Sigmoid colon (tissue), 7 donors: ENCODE measurements around the gene ISL1. TPM values are rescaled to one million over a fixed set of nuclear protein-coding genes. Genes with fewer than 3 reads are reported as not detected.
A peak's percentile ranks its signal among the peaks of the same experiment; 100 is the strongest.

Experiments
- DNase-seq: peaks from one replicate; pipeline ENCODE4 v3.0.0-alpha.2; 2019
- H3K27ac ChIP-seq, 4 donors: fragments of 200-600 bp; sonication (generic); one replicate each; pipeline ENCODE4 v1.5.1; 2016 to 2019; ENCODE audit warnings: mild to moderate bottlenecking in 1 of 4
- H3K27me3 ChIP-seq, 3 donors: fragments of 200-600 bp; sonication (generic); one replicate each; pipeline ENCODE4 v1.5.1; 2019; ENCODE audit warnings: mild to moderate bottlenecking in 1 of 3
- H3K36me3 ChIP-seq, 4 donors: fragments of 200-600 bp; sonication (generic); one replicate each; pipeline ENCODE4 v1.5.1; 2016 to 2019
- H3K4me1 ChIP-seq, 4 donors: fragments of 200-600 bp; sonication (generic); one replicate each; pipeline ENCODE4 v1.5.1; 2017 to 2019
- H3K4me3 ChIP-seq, 4 donors: fragments of 200-600 bp; sonication (generic); one replicate each; pipeline ENCODE4 v1.5.1; 2017 to 2019; ENCODE audit warnings: mild to moderate bottlenecking in 2 of 4, moderate library complexity in 1 of 4
- H3K9me3 ChIP-seq, 4 donors: fragments of 200-600 bp in 3 of 4; sonication (generic) in 3 of 4; one replicate each; pipeline versions ENCODE4 v1.5.1 to v1.6.1; 2013 to 2019
- EP300 ChIP-seq, 4 donors: sonication (generic); formaldehyde crosslinking; IDR thresholded peaks; one replicate each; pipeline ENCODE4 v1.6.1; 2017; ENCODE audit warnings: antibody characterized with exemption in 4 of 4
- POLR2A ChIP-seq, 2 donors: fragments of 450-650 bp; IDR thresholded peaks; one replicate each; pipeline ENCODE4 v1.6.1; 2016; ENCODE audit warnings: antibody characterized with exemption in 2 of 2, mild to moderate bottlenecking in 2 of 2, moderate library complexity in 2 of 2
- POLR2AphosphoS5 ChIP-seq, 4 donors: sonication (generic); formaldehyde crosslinking; IDR thresholded peaks; one replicate each; pipeline ENCODE4 v1.6.1; 2017; ENCODE audit warnings: antibody characterized with exemption in 4 of 4
- WGBS, 2 donors: extraction: QIAGEN DNeasy Blood & Tissue Kit; methylation state at CpG; one replicate each; pipeline ENCODE4 v1.1.7; 2013; 5-methylcytosine and 5-hydroxymethylcytosine counted together
- intact Hi-C: fragments of 100-400 bp; cut with DNase I; formaldehyde crosslinking; loops from one replicate; pipeline ENCODE4 v1.15.1; 2023
- polyA plus RNA-seq, 3 donors: library from polyadenylated mRNA; stranded (reverse); fragments of 200-250 nt; gene quantifications; one replicate each; pipeline ENCODE4 v1.2.3, GENCODE V29; 2013
- total RNA-seq, 4 donors: library from RNA; depleted of rRNA; stranded (reverse); fragments of >200 nt; gene quantifications; one replicate each; pipeline ENCODE4 v1.1.0, GENCODE V29; 2016
- TF ChIP-seq, protein P1 (sequence below), 4 experiments: fragments of 450-650 bp in 3 of 4; fragments of 200-600 bp in 1 of 4; IDR thresholded peaks; one replicate each; pipeline ENCODE4 v1.5.1; 2016 to 2019; ENCODE audit warnings: antibody characterized with exemption in 4 of 4, mild to moderate bottlenecking in 3 of 4, moderate library complexity in 2 of 4
- donor health status: healthy with polysubstance abuse.
- donor health status: Bipolar disorder and iron deficiency.
- donor health status: healthy.

Gene ISL1
- total and polyA plus RNA-seq, 7 donors = 0.46 to 1.2 (median 1.1) TPM

DNA sequence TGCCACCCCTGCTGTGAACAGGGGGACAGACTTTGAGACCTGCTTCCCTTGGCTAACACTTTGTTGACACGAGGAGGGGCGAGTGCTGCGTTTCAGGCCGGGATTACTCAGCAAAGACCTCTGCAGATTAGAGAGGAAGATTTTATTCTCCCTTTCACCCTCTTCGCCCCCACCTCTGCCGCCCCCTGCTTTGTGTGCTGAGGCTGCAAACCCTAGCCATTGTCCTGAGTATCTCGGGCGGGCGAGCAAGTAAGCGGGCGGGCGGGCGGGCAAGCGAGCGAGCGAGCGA is 6.0 kb downstream of the ISL1 start:
- peak overlapping the region; percentile 23 to 44 (median 37) for H3K4me3 ChIP-seq
- TF ChIP-seq POLR2AphosphoS5 (IDR thresholded peaks at IDR 0.05) (no peak), EP300 (IDR thresholded peaks at IDR 0.05) (no peak), POLR2A (IDR thresholded peaks at IDR 0.05) (no peak)
- TF ChIP-seq, protein P1, sequence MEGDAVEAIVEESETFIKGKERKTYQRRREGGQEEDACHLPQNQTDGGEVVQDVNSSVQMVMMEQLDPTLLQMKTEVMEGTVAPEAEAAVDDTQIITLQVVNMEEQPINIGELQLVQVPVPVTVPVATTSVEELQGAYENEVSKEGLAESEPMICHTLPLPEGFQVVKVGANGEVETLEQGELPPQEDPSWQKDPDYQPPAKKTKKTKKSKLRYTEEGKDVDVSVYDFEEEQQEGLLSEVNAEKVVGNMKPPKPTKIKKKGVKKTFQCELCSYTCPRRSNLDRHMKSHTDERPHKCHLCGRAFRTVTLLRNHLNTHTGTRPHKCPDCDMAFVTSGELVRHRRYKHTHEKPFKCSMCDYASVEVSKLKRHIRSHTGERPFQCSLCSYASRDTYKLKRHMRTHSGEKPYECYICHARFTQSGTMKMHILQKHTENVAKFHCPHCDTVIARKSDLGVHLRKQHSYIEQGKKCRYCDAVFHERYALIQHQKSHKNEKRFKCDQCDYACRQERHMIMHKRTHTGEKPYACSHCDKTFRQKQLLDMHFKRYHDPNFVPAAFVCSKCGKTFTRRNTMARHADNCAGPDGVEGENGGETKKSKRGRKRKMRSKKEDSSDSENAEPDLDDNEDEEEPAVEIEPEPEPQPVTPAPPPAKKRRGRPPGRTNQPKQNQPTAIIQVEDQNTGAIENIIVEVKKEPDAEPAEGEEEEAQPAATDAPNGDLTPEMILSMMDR (IDR thresholded peaks at IDR 0.05) = no peak
- intact Hi-C loops = loop anchor here (10.0 kb wide), 1 partner anchor 424 kb away; no protein-coding TSS in a partner anchor
- 4 to 9% methylated on average over 17 of the region's 17 CpGs for WGBS, 2 donors
- H3K4me1 ChIP-seq = peaks cover 0 to 17% (median 12%) of the 10 kb centered on the region in 4 donors
- no peaks in the 10 kb centered on the region for H3K36me3 ChIP-seq
- no peaks in the 10 kb centered on the region for H3K9me3 ChIP-seq
- no peak for DNase-seq
- peaks cover 0 to 75% (median 8%) of the 10 kb centered on the region in 3 donors for H3K27me3 ChIP-seq
- peak overlapping the region in 2 of 4 donors; percentile 83 to 86 for H3K27ac ChIP-seq

DNA sequence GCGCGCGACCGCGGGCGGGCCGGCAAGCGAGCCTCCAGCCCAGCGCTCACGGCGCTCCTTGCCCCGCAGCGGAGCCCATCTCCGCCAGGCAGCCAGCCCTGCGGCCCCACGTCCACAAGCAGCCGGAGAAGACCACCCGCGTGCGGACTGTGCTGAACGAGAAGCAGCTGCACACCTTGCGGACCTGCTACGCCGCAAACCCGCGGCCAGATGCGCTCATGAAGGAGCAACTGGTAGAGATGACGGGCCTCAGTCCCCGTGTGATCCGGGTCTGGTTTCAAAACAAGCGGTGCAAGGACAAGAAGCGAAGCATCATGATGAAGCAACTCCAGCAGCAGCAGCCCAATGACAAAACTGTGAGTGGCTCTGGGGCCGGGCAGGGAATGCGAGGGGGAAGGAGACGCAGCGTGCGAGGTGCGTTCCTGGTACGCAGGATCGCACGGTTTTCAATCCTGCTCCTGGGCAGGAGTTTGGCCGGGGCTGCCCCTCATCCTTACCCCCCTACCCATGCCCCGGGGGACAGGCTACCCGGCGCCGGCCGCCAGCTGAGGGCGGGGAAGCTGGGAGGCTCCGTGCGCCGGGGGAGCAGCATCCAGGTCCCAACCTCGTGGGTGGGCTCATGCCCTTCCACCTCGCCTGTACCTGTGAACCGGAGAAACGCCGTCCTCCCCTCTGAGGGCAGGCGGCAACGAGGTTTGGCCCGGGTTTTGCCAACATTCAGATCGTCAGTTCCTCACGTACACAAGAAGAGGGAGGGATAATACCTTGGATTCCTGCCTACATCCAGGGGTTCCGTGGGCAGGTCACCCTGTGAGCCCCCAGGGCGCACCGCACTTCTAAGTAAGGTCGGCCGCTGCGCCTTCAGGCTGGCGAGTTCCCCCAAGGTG is 6.6 kb downstream of the ISL1 start:
- Histone ChIP-seq H3K36me3 (no peaks in the 10 kb centered on the region), H3K4me1 (peaks cover 0 to 17% (median 12%) of the 10 kb centered on the region in 4 donors), H3K4me3 (peak overlapping the region; percentile 23 to 44 (median 37)), H3K9me3 (no peaks in the 10 kb centered on the region), H3K27me3 (peaks cover 0 to 73% (median 8%) of the 10 kb centered on the region in 3 donors), H3K27ac (peak overlapping the region in 2 of 4 donors; percentile 83 to 86)
- no peak for DNase-seq
- intact Hi-C loops = loop anchor here (10.0 kb wide), 1 partner anchor 425 kb away; no protein-coding TSS in a partner anchor
- TF ChIP-seq POLR2AphosphoS5 (IDR thresholded peaks at IDR 0.05) (no peak), POLR2A (IDR thresholded peaks at IDR 0.05) (no peak), EP300 (IDR thresholded peaks at IDR 0.05) (no peak)
- TF ChIP-seq, protein P1 (IDR thresholded peaks at IDR 0.05) = no peak
- 11 to 17% methylated on average over 68 of the region's 68 CpGs for whole genome bisulfite sequencing, 2 donors

DNA sequence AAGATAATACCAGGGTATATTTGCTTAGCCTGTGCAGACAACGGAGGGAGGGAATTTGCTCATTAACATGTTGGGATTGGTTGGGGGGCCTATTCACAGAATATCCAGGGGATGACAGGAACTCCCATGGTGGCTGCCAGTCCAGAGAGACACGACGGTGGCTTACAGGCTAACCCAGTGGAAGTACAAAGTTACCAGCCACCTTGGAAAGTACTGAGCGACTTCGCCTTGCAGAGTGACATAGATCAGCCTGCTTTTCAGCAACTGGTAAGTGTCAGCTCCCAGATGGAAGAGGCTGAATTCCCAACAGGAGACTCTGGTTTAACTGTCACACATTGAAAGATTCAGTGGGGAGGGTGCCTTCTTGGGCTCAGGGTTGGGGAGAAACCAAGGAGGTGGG is 7.9 kb downstream of the ISL1 start:
- H3K36me3 ChIP-seq = no peaks in the 10 kb centered on the region
- intact Hi-C loops = no loop called here
- H3K27ac ChIP-seq = no peak overlapping the region
- no peaks in the 10 kb centered on the region for H3K9me3 ChIP-seq
- H3K4me1 ChIP-seq = peaks cover 0 to 17% (median 12%) of the 10 kb centered on the region in 4 donors
- TF ChIP-seq POLR2AphosphoS5 (IDR thresholded peaks at IDR 0.05) (no peak), EP300 (IDR thresholded peaks at IDR 0.05) (no peak), POLR2A (IDR thresholded peaks at IDR 0.05) (no peak)
- TF ChIP-seq, protein P1 (IDR thresholded peaks at IDR 0.05) = no peak
- 44 to 50% methylated on average over 5 of the region's 5 CpGs for WGBS, 2 donors
- H3K4me3 ChIP-seq = no peak overlapping the region
- H3K27me3 ChIP-seq = peaks cover 0 to 71% (median 8%) of the 10 kb centered on the region in 3 donors
- no peak for DNase-seq

DNA sequence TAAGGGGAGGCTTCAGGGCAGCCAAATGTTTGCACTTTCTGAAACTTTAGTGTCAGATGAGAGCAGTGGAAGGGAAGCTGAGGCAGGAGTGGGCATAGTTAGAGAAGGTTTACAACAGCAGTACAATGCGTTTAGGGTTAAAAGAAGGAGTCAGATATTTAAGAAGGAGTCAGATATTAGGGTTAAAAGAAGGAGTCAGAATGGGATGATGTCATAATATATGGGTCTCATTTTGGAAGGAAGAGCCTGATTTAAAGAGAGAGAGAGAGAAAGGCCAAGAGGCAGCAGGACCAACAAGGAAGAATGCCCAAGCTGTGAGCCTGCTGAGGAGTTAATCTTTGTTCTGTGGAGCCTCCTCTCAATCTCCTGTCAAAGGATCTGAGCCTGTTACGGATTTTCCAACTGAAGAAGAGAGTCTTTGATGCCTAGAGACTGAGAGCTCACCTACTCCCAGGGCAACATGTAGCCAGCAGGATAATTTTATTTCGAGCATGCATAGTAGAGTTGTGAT is 9.5 kb downstream of the ISL1 start:
- Histone ChIP-seq H3K36me3 (no peaks in the 10 kb centered on the region), H3K27me3 (peaks cover 0 to 64% (median 8%) of the 10 kb centered on the region in 3 donors), H3K4me3 (no peak overlapping the region), H3K9me3 (no peaks in the 10 kb centered on the region), H3K27ac (no peak overlapping the region), H3K4me1 (peaks cover 0 to 13% (median 8%) of the 10 kb centered on the region in 4 donors)
- TF ChIP-seq POLR2A (IDR thresholded peaks at IDR 0.05) = no peak
- no peak for TF ChIP-seq POLR2AphosphoS5 (IDR thresholded peaks at IDR 0.05)
- TF ChIP-seq, protein P1 (IDR thresholded peaks at IDR 0.05) = no peak
- TF ChIP-seq EP300 (IDR thresholded peaks at IDR 0.05) = no peak
- no peak for DNase-seq
- WGBS, 2 donors = 34 to 52% methylated on average over 3 of the region's 3 CpGs
- intact Hi-C loops = no loop called here
